Measurements from ENCODE around the gene FYB1.
"Not testable (repeated sequence)": the region's sequence is repeated elsewhere in the genome, so short reads cannot be mapped to it uniquely, and the experiment has no call there.

The FYB1 gene

DNA sequence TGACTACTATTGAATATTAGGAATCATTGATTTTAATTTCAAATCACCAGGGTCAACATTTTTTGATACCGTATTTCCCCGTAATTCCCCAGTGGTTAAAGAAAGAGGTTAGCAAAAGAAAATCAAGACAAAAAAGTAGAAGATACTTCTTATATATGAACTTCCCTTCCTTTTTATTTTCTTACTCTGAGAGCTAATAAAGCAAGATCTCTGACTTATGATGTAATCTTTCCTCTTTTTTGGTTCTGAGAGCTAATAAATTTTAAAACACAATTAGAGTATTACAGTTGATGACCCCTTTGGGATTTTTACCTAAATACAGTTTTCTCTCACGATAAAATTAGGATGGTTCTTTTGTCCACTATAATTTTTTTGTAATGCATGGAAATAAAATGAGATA lies 9.2 kb upstream of the FYB1 start:
- H3K4me3 ChIP-seq (ENCODE audit: low read depth, low read length) = no peak overlapping the region
- TF ChIP-seq, protein P1, sequence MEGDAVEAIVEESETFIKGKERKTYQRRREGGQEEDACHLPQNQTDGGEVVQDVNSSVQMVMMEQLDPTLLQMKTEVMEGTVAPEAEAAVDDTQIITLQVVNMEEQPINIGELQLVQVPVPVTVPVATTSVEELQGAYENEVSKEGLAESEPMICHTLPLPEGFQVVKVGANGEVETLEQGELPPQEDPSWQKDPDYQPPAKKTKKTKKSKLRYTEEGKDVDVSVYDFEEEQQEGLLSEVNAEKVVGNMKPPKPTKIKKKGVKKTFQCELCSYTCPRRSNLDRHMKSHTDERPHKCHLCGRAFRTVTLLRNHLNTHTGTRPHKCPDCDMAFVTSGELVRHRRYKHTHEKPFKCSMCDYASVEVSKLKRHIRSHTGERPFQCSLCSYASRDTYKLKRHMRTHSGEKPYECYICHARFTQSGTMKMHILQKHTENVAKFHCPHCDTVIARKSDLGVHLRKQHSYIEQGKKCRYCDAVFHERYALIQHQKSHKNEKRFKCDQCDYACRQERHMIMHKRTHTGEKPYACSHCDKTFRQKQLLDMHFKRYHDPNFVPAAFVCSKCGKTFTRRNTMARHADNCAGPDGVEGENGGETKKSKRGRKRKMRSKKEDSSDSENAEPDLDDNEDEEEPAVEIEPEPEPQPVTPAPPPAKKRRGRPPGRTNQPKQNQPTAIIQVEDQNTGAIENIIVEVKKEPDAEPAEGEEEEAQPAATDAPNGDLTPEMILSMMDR (IDR thresholded peaks at IDR 0.05; ENCODE audit: insufficient read depth, low read depth, low read length, missing control alignments) = no peak
- DNase-seq (ENCODE audit: low read depth) = no peak

DNA sequence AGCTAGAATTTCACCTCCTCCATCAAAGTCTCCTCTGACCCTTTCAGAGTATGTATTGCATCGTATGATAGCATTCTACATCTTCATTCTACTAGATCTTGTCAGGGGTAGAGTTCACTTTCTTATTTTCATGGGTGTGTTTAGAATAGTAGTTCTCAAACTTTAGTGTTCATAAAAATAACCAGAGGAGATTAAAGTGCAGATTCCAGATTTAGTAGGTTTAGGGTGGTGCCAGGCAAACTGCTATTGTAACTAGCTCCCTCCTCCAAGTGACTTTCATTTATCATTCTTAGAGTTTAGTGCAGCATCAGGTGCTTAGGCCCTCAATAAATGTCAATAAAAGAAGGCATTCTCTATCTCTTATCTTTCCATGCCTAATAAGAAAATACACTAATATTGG lies 7.2 kb upstream of the FYB1 start:
- H3K4me3 ChIP-seq (ENCODE audit: low read depth, low read length) = no peak overlapping the region
- DNase-seq (ENCODE audit: low read depth) = no peak
- TF ChIP-seq, protein P1 (IDR thresholded peaks at IDR 0.05; ENCODE audit: insufficient read depth, low read depth, low read length, missing control alignments) = no peak

DNA sequence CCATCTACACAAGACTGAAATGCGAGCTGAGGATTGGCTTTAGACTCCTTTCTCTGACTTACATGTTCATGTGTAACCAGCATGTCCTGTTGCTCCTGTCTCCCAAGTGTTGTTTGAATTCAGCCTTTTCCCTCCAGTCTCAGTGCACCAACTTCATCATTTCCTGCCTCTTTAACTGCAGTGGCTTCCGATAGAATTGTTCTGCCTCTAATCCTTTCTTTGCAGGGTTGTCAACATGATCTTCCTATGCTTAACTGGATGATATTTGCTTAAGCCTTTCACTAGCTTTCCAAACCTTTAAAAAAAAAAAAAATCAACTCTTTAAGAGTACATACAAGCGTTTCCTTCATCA lies 6.7 kb upstream of the FYB1 start:
- TF ChIP-seq, protein P1 (IDR thresholded peaks at IDR 0.05; ENCODE audit: insufficient read depth, low read depth, low read length, missing control alignments) = no peak
- no peak for DNase-seq (ENCODE audit: low read depth)
- H3K4me3 ChIP-seq (ENCODE audit: low read depth, low read length) = no peak overlapping the region

DNA sequence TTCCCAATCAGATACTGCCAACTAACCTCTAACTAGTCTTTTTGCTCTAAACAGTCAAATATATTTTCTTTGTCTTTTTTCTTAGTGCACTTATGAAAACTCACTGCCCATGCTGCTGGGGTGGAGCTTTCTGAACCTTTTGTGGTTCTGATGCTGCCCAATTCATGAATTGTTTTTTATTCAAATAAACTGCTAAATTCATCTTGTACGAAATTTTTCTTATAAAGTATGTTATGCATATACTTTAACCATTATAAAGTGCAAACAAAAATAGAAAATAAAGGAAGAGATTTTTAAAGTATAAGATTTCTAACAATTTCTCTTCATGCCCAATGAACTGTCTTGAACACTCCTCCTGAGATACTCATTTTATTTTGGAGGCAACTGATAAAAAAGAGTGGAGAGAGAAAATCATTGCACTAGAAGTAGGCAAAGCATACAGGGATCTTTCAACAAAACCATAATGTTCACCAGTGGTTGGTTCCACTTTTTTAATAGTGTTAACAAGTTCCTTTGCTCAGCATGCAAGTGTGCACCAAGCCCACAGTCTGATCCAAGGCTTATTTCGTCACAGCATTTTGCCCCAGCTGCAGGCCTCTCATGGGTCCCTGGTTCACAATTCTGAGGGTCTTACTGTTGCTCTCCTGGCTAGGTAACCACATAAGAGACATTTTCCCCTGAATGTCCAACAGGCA lies 6.2 kb upstream of the FYB1 start:
- no peak for DNase-seq (ENCODE audit: low read depth)
- TF ChIP-seq, protein P1 (IDR thresholded peaks at IDR 0.05; ENCODE audit: insufficient read depth, low read depth, low read length, missing control alignments) = no peak

DNA sequence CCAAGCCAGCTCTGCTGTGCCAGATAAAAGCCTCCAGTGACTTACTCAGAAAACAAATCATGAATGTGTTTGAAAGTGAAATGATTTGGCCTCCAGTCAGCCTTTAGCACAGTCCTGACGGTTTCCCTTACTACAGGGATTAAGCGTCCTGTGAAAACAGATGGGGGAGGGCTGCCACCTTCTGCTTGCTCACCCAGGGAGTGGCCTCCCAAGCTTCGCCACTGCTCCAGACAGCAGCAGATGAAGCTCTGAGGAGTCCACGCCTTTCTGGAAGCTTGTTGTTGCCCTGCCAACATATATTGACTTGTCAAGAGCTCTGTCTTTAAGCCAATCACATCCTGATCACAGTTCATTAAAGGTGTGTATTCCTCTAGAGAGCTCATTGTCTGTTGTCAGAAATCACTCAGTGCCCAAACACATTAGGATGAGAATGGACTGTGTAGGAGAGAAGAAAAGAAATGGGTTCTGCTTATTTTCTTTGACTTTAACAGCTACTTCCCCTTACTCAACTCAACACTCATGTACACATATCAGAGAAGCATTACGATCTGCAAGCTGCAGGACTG lies 4.9 kb upstream of the FYB1 start:
- TF ChIP-seq, protein P1 (IDR thresholded peaks at IDR 0.05; ENCODE audit: insufficient read depth, low read depth, low read length, missing control alignments) = no peak
- H3K4me3 ChIP-seq (ENCODE audit: low read depth, low read length) = no peak overlapping the region
- DNase-seq (ENCODE audit: low read depth) = no peak

More for the DNA sequence above, 6.2 kb upstream of the FYB1 start:
- no peak overlapping the region for H3K4me3 ChIP-seq (ENCODE audit: low read depth, low read length)

DNA sequence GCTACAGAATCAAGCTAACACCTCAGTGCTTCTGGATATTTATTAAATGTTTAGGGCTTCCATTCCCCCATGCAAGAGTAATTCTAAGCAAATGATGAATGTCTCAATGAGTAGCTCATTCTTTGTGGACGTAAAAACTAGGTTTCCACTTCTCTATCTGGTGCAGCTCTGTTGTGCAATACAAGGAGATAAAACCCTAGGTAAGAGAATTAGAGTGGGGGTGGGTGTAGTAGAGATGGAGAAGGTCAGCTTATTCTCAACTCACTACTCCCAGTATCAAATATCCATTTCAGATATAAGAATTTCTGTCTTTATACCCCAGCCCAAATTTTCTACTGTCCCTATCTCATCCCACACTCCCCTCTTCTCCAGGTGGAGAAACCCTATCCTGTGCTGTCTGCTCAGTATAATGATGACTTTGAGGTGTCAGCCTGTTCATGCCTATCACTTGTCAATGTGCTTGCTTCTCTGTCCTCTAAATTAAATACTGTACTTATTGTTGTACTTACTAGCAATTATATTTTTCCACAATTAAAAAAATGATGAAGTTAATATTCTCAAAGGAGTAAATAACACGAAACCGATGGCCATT lies 4.3 kb upstream of the FYB1 start:
- TF ChIP-seq, protein P1 (IDR thresholded peaks at IDR 0.05; ENCODE audit: insufficient read depth, low read depth, low read length, missing control alignments) = no peak
- no peak overlapping the region for H3K4me3 ChIP-seq (ENCODE audit: low read depth, low read length)
- DNase-seq (ENCODE audit: low read depth) = no peak

DNA sequence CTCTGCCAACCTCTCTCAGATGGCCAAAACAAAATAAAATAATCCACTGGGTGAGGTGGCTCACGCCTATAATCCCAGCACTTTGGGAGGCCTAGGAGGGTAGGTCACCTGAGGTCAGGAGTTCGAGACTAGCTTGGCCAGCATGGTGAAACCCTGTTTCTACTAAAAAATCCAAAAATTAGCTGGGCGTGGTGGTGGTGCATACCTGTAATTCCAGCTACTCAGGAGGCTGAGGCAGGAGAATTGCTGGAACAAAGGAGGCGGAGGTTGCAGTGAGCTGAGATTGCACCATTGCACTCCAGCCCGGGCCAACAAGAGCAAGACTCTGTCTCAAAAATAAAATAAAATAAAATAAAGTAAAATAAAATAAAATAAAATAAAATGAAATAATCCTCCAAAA lies 2.3 kb upstream of the FYB1 start:
- not testable (repeated sequence) for DNase-seq (ENCODE audit: low read depth); H3K4me3 ChIP-seq (ENCODE audit: low read depth, low read length)

All from GM12865 (cell line).